PC-3 (cell line): ENCODE results near the gene SIVA1. TPM values are rescaled to one million over a fixed set of nuclear protein-coding genes. Genes with fewer than 3 reads are reported as not detected.

Experiments
- ATAC-seq: fragments of 200-7000 bp; cut with Tn5 transposase; 2 replicates; pipeline ENCODE4 v1.9.1; 2020; ENCODE audit warnings: mild to moderate bottlenecking, moderate library complexity
- BruUV-seq: library from RNA; stranded (reverse); fragments of 400-500 nt; replicated peaks from 2 replicates; lab custom pipeline; 2021; lab: Mats Ljungman, UMichigan
- CTCF ChIA-PET: fragments of 300-600 bp; sonication (Branson Sonifier 250); formaldehyde crosslinking; loops from one replicate; lab custom pipeline; 2022; ENCODE audit warnings: antibody characterized with exemption; lab: Charles Lee
- POLR2A ChIA-PET: fragments of 300-600 bp; sonication (Branson Sonifier 250); formaldehyde crosslinking; loops from one replicate; lab custom pipeline; 2022; ENCODE audit warnings: antibody characterized with exemption; ENCODE audit not compliant: unreplicated experiment; lab: Charles Lee
- DNase-seq: peaks from one replicate; pipeline ENCODE4 v3.0.0-alpha.2; 2015
- H2AFZ ChIP-seq: fragments of 300-600 bp; sonication (generic); 2 replicates; pipeline ENCODE4 v1.6.0; 2016; ENCODE audit warnings: antibody characterized with exemption, low read length
- H3F3A ChIP-seq: fragments of 300-600 bp; sonication (generic); one replicate; pipeline ENCODE4 v1.6.0; 2017; ENCODE audit warnings: antibody characterized with exemption, low read length, control low read depth, mild to moderate bottlenecking; ENCODE audit not compliant: unreplicated experiment
- H3K27ac ChIP-seq: fragments of 300-600 bp; sonication (generic); 2 replicates; pipeline ENCODE4 v1.5.1; 2016; ENCODE audit warnings: mild to moderate bottlenecking, low read length
- H3K27me3 ChIP-seq: fragments of 300-600 bp; sonication (generic); 2 replicates; pipeline ENCODE4 v1.6.1; 2016; ENCODE audit warnings: low read length, mixed read lengths
- H3K36me3 ChIP-seq: fragments of 300-600 bp; sonication (generic); 2 replicates; pipeline ENCODE4 v1.6.1; 2016; ENCODE audit warnings: low read depth, mixed run types, low read length, mixed read lengths
- H3K4me1 ChIP-seq: fragments of 300-600 bp; sonication (generic); 2 replicates; pipeline ENCODE4 v1.5.1; 2016; ENCODE audit warnings: low read length; ENCODE audit not compliant: insufficient read depth
- H3K4me2 ChIP-seq: fragments of 300-600 bp; sonication (generic); 2 replicates; pipeline ENCODE4 v1.6.0; 2016; ENCODE audit warnings: low read length
- H3K4me3 ChIP-seq: fragments of 300-600 bp; sonication (generic); 2 replicates; pipeline ENCODE4 v1.5.1; 2016; ENCODE audit warnings: mild to moderate bottlenecking, low read length, mixed read lengths
- H3K79me2 ChIP-seq: fragments of 300-600 bp; sonication (generic); 2 replicates; pipeline ENCODE4 v1.6.1; 2017; ENCODE audit warnings: low read length, mixed read lengths
- H3K9ac ChIP-seq: fragments of 300-600 bp; sonication (generic); 2 replicates; pipeline ENCODE4 v1.6.0; 2016; ENCODE audit warnings: mild to moderate bottlenecking, low read length
- H3K9me2 ChIP-seq: fragments of 300-600 bp; sonication (generic); replicated peaks from 2 replicates; pipeline ENCODE4 v1.6.1; 2016; ENCODE audit warnings: mixed run types, low read length, mixed read lengths
- H3K9me3 ChIP-seq: fragments of 300-600 bp; sonication (generic); 2 replicates; pipeline ENCODE4 v1.6.1; 2016; ENCODE audit warnings: low read length, mixed read lengths
- H4K20me1 ChIP-seq: fragments of 300-600 bp; sonication (generic); 2 replicates; pipeline ENCODE4 v1.6.1; 2016; ENCODE audit warnings: low read length, mixed read lengths
- CTCF ChIP-seq: fragments of 300-600 bp; sonication (generic); conservative IDR thresholded peaks from 2 replicates; pipeline ENCODE4 v1.5.1; 2017; ENCODE audit warnings: antibody characterized with exemption, low read depth, mild to moderate bottlenecking, low read length
- EZH2 ChIP-seq: fragments of 300-600 bp; sonication (generic); IDR thresholded peaks from one replicate; pipeline ENCODE4 v1.6.1; 2017; ENCODE audit warnings: antibody characterized with exemption, mild to moderate bottlenecking, low read length; ENCODE audit not compliant: unreplicated experiment
- EZH2phosphoT487 ChIP-seq: fragments of 300-600 bp; sonication (generic); IDR thresholded peaks from 2 replicates; pipeline ENCODE4 v1.6.1; 2018; ENCODE audit warnings: mild to moderate bottlenecking, antibody characterized with exemption, low read length, borderline replicate concordance
- intact Hi-C: fragments of 100-400 bp; cut with micrococcal nuclease; formaldehyde crosslinking; loops from 2 replicates; pipeline ENCODE4 v1.9.0; 2023
- total RNA-seq: library from RNA; depleted of rRNA; stranded (reverse); fragments of >200 nt; gene quantifications from 2 replicates; pipeline ENCODE4 v1.2.3, GENCODE V29; 2014

SIVA1 gene
- total RNA-seq, 1 experiment from 2014 or later, result 375 TPM

GRCh38 chr14:104800015-104800770 lies 47.2 kb downstream of the SIVA1 start:
- intact Hi-C loops, result no loop called here
- CTCF ChIA-PET, result interaction anchor here (0.6 to 1.5 kb wide), 3 partner anchors 27 to 32 kb away, joined by 3 to 8 read pairs (median 3); no protein-coding TSS in a partner anchor

DNA sequence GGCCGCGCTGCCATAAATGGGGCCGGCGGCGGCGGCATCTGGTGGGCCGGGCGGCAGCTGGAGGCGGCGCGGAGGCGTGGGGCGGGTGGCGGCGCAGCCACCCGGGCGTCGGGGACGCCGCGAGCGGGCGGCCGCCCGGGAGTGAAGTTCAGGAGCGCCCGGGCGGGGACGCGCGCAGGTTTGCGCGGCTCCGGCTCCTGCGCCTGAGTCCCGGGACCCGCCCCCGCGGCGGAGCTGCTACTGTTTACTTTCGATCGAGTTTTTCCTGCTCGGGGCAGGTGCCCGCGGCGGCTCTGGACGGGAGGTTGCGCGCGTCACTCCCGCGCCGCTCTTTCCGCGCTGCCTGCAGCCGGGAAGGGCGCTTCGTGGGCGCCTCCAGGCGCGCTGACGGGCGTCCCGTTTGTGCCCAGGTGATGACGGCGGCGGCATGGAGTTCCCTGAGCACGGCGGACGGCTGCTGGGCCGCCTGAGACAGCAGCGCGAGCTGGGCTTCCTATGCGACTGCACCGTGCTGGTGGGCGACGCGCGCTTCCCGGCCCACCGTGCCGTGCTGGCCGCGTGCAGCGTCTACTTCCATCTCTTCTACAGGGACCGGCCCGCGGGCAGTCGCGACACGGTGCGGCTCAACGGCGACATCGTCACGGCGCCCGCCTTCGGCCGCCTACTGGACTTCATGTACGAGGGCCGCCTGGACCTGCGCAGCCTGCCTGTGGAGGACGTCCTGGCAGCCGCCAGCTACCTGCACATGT lies 48.0 kb downstream of the SIVA1 start, which contains the start of gene ZBTB42:
TSS of gene ZBTB42 (plus strand) at position 331 of the 749 bp plus-strand sequence. CDS start at position 428, 97 bp downstream.
- Histone ChIP-seq H3K9me3 (no peaks in the 10 kb centered on the region), H3K4me3 (peak within 1 kb of the TSS; percentile 77), H3K27ac (no peak within 1 kb of the TSS), H3K36me3 (no peaks in the 10 kb centered on the region), H3K9me2 (no peaks in the 10 kb centered on the region), H3K79me2 (peaks cover 18% of the 10 kb centered on the region), H3K9ac (peak within 1 kb of the TSS; percentile 40), H3K27me3 (no peaks in the 10 kb centered on the region), H3F3A (no peaks in the 10 kb centered on the region), H2AFZ (peak within 1 kb of the TSS; percentile 69), H3K4me2 (peak within 1 kb of the TSS; percentile 98), H4K20me1 (0 out of 2 replicates have a peak, but pooled peaks cover 4% of the 10 kb centered on the region), H3K4me1 (peaks cover 42% of the 10 kb centered on the region)
- DNase-seq, result peak; percentile 91
- ChIA-PET CTCF (interaction anchor here (1.0 to 1.5 kb wide), 2 partner anchors 26 to 32 kb away, joined by 3 to 8 read pairs; no protein-coding TSS in a partner anchor), POLR2A (no interaction called here)
- intact Hi-C loops, result no loop called here
- TF ChIP-seq EZH2 (no peak), EZH2phosphoT487 (peak; percentile 93), CTCF (no peak)
- peak; percentile 55 for ATAC-seq
- no TSS peak for BruUV-seq

More at GRCh38 chr14:104800015-104800770, 47.2 kb downstream of the SIVA1 start:
- Histone ChIP-seq H3F3A (no peaks in the 10 kb centered on the region), H3K4me2 (peak overlapping the region; percentile 78), H3K9me3 (no peaks in the 10 kb centered on the region), H3K9me2 (no peaks in the 10 kb centered on the region), H3K36me3 (no peaks in the 10 kb centered on the region), H2AFZ (peak overlapping the region; percentile 69), H3K27ac (no peak overlapping the region), H3K27me3 (no peaks in the 10 kb centered on the region), H3K4me3 (peak overlapping the region; percentile 54), H3K4me1 (peaks cover 38% of the 10 kb centered on the region), H3K79me2 (peaks cover 18% of the 10 kb centered on the region), H4K20me1 (no peaks in the 10 kb centered on the region), H3K9ac (no peak overlapping the region)
- ATAC-seq, result peak; percentile 41
- TF ChIP-seq EZH2 (no peak), CTCF (peak; percentile 30)
- DNase-seq, result peak; percentile 77
- BruUV-seq, result TSS peak; percentile 64
- POLR2A ChIA-PET, result no interaction called here
